ENCODE data around the gene NTSR2. TPM values are rescaled to one million over a fixed set of nuclear protein-coding genes. Genes with fewer than 3 reads are reported as not detected.

The NTSR2 gene
- total RNA-seq, 1 experiment from 2014 or later, result not detected

- DNase-seq, result no peak
- no peaks in the 10 kb centered on the region for H3K9me3 Mint-ChIP-seq (ENCODE audit: low read depth, unreplicated experiment)
- H3K4me1 Mint-ChIP-seq (ENCODE audit: low read depth, unreplicated experiment), result peaks cover 27% of the 10 kb centered on the region
- peaks cover 52% of the 10 kb centered on the region for H3K27me3 Mint-ChIP-seq (ENCODE audit: unreplicated experiment)
- intact Hi-C loops (cut with micrococcal nuclease; ENCODE audit: unreplicated experiment), result no loop called here
- no peak overlapping the region for H3K27ac Mint-ChIP-seq (ENCODE audit: unreplicated experiment)
- TF ChIP-seq CTCF (IDR thresholded peaks at IDR 0.05; ENCODE audit: unreplicated experiment), result no peak
- no peaks in the 10 kb centered on the region for H3K36me3 Mint-ChIP-seq (ENCODE audit: insufficient read depth, unreplicated experiment)
- no TSS peak for BruUV-seq (replicated peaks)
- no peak overlapping the region for H3K4me3 Mint-ChIP-seq (ENCODE audit: low read depth, unreplicated experiment)
- CTCF ChIA-PET, result no interaction called here
Observed at GRCh38 chr2:11677136-11678055, 7.4 kb upstream of the NTSR2 start.

- peaks cover 52% of the 10 kb centered on the region for H3K27me3 Mint-ChIP-seq (ENCODE audit: unreplicated experiment)
- CTCF ChIA-PET, result no interaction called here
- H3K36me3 Mint-ChIP-seq (ENCODE audit: insufficient read depth, unreplicated experiment), result no peaks in the 10 kb centered on the region
- H3K4me3 Mint-ChIP-seq (ENCODE audit: low read depth, unreplicated experiment), result no peak overlapping the region
- DNase-seq, result no peak
- no peaks in the 10 kb centered on the region for H3K9me3 Mint-ChIP-seq (ENCODE audit: low read depth, unreplicated experiment)
- H3K27ac Mint-ChIP-seq (ENCODE audit: unreplicated experiment), result no peak overlapping the region
- intact Hi-C loops (cut with micrococcal nuclease; ENCODE audit: unreplicated experiment), result no loop called here
- peaks cover 27% of the 10 kb centered on the region for H3K4me1 Mint-ChIP-seq (ENCODE audit: low read depth, unreplicated experiment)
- no TSS peak for BruUV-seq (replicated peaks)
- no peak for TF ChIP-seq CTCF (IDR thresholded peaks at IDR 0.05; ENCODE audit: unreplicated experiment)
Observed at GRCh38 chr2:11676640-11677039, 6.6 kb upstream of the NTSR2 start.

- BruUV-seq (replicated peaks), result no TSS peak
- no peak overlapping the region for H3K4me3 Mint-ChIP-seq (ENCODE audit: low read depth, unreplicated experiment)
- DNase-seq, result no peak
- intact Hi-C loops (cut with micrococcal nuclease; ENCODE audit: unreplicated experiment), result no loop called here
- H3K27me3 Mint-ChIP-seq (ENCODE audit: unreplicated experiment), result peaks cover 52% of the 10 kb centered on the region
- peaks cover 17% of the 10 kb centered on the region for H3K4me1 Mint-ChIP-seq (ENCODE audit: low read depth, unreplicated experiment)
- no peak overlapping the region for H3K27ac Mint-ChIP-seq (ENCODE audit: unreplicated experiment)
- H3K36me3 Mint-ChIP-seq (ENCODE audit: insufficient read depth, unreplicated experiment), result no peaks in the 10 kb centered on the region
- no peak for TF ChIP-seq CTCF (IDR thresholded peaks at IDR 0.05; ENCODE audit: unreplicated experiment)
- CTCF ChIA-PET, result interaction anchor here (0.7 kb wide), 2 partner anchors 9 to 11 kb away, joined by 3 to 4 read pairs; no protein-coding TSS in a partner anchor
- no peaks in the 10 kb centered on the region for H3K9me3 Mint-ChIP-seq (ENCODE audit: low read depth, unreplicated experiment)
Observed at GRCh38 chr2:11675423-11676112, 5.6 kb upstream of the NTSR2 start.

GRCh38 chr2:11674983-11675382, 5.0 kb upstream of the NTSR2 start:
- CTCF ChIA-PET, result interaction anchor here (0.7 kb wide), 1 partner anchor 10 kb away, joined by 4 read pairs; no protein-coding TSS in a partner anchor
- intact Hi-C loops (cut with micrococcal nuclease; ENCODE audit: unreplicated experiment), result no loop called here
- H3K9me3 Mint-ChIP-seq (ENCODE audit: low read depth, unreplicated experiment), result no peaks in the 10 kb centered on the region

More at GRCh38 chr2:11674983-11675382, 5.0 kb upstream of the NTSR2 start:
- Mint-ChIP-seq H3K27me3 (ENCODE audit: unreplicated experiment) (peaks cover 52% of the 10 kb centered on the region), H3K4me1 (ENCODE audit: low read depth, unreplicated experiment) (peaks cover 11% of the 10 kb centered on the region), H3K27ac (ENCODE audit: unreplicated experiment) (no peak overlapping the region), H3K36me3 (ENCODE audit: insufficient read depth, unreplicated experiment) (no peaks in the 10 kb centered on the region), H3K4me3 (ENCODE audit: low read depth, unreplicated experiment) (no peak overlapping the region)
- DNase-seq, result no peak
- TF ChIP-seq CTCF (IDR thresholded peaks at IDR 0.05; ENCODE audit: unreplicated experiment), result no peak
- no TSS peak for BruUV-seq (replicated peaks)
